ENCODE data around the gene CEP250. TPM values are rescaled to one million over a fixed set of nuclear protein-coding genes. Genes with fewer than 3 reads are reported as not detected.
A peak's percentile ranks its signal among the peaks of the same experiment; 100 is the strongest.
"Not testable (repeated sequence)": the region's sequence is repeated elsewhere in the genome, so short reads cannot be mapped to it uniquely, and the experiment has no call there.

The CEP250 gene
- polyA plus RNA-seq, 1 experiment, result 7.9 TPM

GRCh38 chr20:35541783-35542662, 86.6 kb downstream of the CEP250 start, which contains the start of gene ERGIC3:
Gene ERGIC3, plus strand, starts transcription at chr20:35542078. Its CDS starts 20 bp downstream, at chr20:35542098.
- peak within 1 kb of the TSS; percentile 74 for H3K4me3 ChIP-seq (ENCODE audit: low read depth, low read length)
- peaks cover 6% of the 10 kb centered on the region for H3K36me3 ChIP-seq (ENCODE audit: control insufficient read depth, insufficient read depth, low read length)
- TF ChIP-seq, protein P1, sequence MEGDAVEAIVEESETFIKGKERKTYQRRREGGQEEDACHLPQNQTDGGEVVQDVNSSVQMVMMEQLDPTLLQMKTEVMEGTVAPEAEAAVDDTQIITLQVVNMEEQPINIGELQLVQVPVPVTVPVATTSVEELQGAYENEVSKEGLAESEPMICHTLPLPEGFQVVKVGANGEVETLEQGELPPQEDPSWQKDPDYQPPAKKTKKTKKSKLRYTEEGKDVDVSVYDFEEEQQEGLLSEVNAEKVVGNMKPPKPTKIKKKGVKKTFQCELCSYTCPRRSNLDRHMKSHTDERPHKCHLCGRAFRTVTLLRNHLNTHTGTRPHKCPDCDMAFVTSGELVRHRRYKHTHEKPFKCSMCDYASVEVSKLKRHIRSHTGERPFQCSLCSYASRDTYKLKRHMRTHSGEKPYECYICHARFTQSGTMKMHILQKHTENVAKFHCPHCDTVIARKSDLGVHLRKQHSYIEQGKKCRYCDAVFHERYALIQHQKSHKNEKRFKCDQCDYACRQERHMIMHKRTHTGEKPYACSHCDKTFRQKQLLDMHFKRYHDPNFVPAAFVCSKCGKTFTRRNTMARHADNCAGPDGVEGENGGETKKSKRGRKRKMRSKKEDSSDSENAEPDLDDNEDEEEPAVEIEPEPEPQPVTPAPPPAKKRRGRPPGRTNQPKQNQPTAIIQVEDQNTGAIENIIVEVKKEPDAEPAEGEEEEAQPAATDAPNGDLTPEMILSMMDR (IDR thresholded peaks at IDR 0.05; ENCODE audit: insufficient read depth, low read depth, low read length), result peak; percentile 9; the same call in 1 of the 2 replicates
- H3K27me3 ChIP-seq (ENCODE audit: control insufficient read depth, insufficient read depth, low read length), result no peaks in the 10 kb centered on the region
- CTCF ChIA-PET, result interaction anchor here (0.9 to 1.4 kb wide), 2 partner anchors 20 to 77 kb away, joined by 3 to 6 read pairs; no protein-coding TSS in a partner anchor
- POLR2A ChIA-PET, result interaction anchor here (0.5 to 1.2 kb wide), 2 partner anchors 279 to 412 kb away, joined by 3 to 7 read pairs; partner anchors contain the start of gene SCAND1
- peak; percentile 69 for DNase-seq (ENCODE audit: low read depth)

DNA sequence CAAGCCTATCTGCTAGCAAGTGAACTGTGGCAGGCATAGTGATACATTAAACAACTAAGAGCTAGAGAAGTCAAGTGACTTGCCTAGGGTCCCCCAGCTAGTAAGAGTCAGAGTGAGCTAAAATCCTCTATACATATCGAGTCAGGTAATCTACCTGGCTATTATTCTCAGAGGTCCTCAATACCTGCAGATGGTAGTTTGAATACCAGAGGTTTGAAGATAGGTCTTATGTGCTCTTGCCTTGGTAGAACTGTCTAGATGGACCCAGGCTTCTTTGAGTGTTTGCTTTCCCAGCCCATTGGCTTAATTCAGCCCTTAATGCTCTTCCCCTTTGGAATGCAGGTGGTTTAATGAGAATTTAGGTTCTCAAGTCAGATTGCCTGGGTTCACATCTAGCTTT, 87.6 kb downstream of the CEP250 start:
- POLR2A ChIA-PET, result no interaction called here
- CTCF ChIA-PET, result interaction anchor here (1.4 kb wide), 1 partner anchor 19 kb away, joined by 6 read pairs; no protein-coding TSS in a partner anchor

DNA sequence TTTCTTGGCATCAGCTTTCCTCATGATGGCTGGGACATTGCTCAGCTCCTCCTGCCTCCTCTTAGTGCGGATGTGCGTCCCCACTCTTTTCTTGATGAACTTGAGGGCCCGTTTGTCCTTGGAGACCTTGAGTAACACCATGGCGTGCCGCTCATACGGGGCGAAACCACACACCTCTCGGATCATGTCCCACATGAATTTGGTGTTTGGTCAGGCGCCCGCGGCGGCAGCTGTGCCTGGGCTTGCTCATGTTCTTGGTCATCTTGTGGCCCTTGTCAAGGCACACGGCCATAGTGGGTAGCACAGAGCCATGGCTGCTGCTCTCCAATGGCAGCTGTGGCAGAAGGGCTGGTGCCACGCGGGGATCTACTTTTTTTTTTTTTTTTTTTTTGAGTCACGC, 89.0 kb downstream of the CEP250 start:
- TF ChIP-seq, protein P1 (IDR thresholded peaks at IDR 0.05; ENCODE audit: insufficient read depth, low read depth, low read length), result no peak
- no peak for DNase-seq (ENCODE audit: low read depth)
- Histone ChIP-seq H3K36me3 (ENCODE audit: control insufficient read depth, insufficient read depth, low read length) (peaks cover 16% of the 10 kb centered on the region), H3K27me3 (ENCODE audit: control insufficient read depth, insufficient read depth, low read length) (no peaks in the 10 kb centered on the region), H3K4me3 (ENCODE audit: low read depth, low read length) (no peak overlapping the region)
- CTCF ChIA-PET, result no interaction called here
- POLR2A ChIA-PET, result no interaction called here

More for the DNA sequence above, 87.6 kb downstream of the CEP250 start:
- Histone ChIP-seq H3K27me3 (ENCODE audit: control insufficient read depth, insufficient read depth, low read length) (no peaks in the 10 kb centered on the region), H3K4me3 (ENCODE audit: low read depth, low read length) (no peak overlapping the region), H3K36me3 (ENCODE audit: control insufficient read depth, insufficient read depth, low read length) (peaks cover 9% of the 10 kb centered on the region)
- no peak for DNase-seq (ENCODE audit: low read depth)
- TF ChIP-seq, protein P1 (IDR thresholded peaks at IDR 0.05; ENCODE audit: insufficient read depth, low read depth, low read length), result no peak

- POLR2A ChIA-PET; DNase-seq (ENCODE audit: low read depth); CTCF ChIA-PET; H3K4me3 ChIP-seq (ENCODE audit: low read depth, low read length); H3K27me3 ChIP-seq (ENCODE audit: control insufficient read depth, insufficient read depth, low read length): not testable (repeated sequence)
- H3K36me3 ChIP-seq (ENCODE audit: control insufficient read depth, insufficient read depth, low read length), result peaks cover 16% of the 10 kb centered on the region
Observed at GRCh38 chr20:35544941-35545340, 89.5 kb downstream of the CEP250 start.

- Histone ChIP-seq H3K36me3 (ENCODE audit: control insufficient read depth, insufficient read depth, low read length) (peaks cover 19% of the 10 kb centered on the region), H3K4me3 (ENCODE audit: low read depth, low read length) (no peak overlapping the region), H3K27me3 (ENCODE audit: control insufficient read depth, insufficient read depth, low read length) (no peaks in the 10 kb centered on the region)
- no peak for DNase-seq (ENCODE audit: low read depth)
- ChIA-PET POLR2A (no interaction called here), CTCF (no interaction called here)
- TF ChIP-seq, protein P1 (IDR thresholded peaks at IDR 0.05; ENCODE audit: insufficient read depth, low read depth, low read length), result no peak
Observed at GRCh38 chr20:35546127-35546526, 90.7 kb downstream of the CEP250 start.
